DND-41 (cell line): ENCODE results near the gene KRTCAP2.
A peak's percentile ranks its signal among the peaks of the same experiment; 100 is the strongest.

Experiments
- ATAC-seq: fragments of 200-7000 bp; cut with Tn5 transposase; 3 replicates; pipeline ENCODE4 v1.9.1; 2021; ENCODE audit warnings: low read depth; ENCODE audit not compliant: insufficient read depth
- DNase-seq: peaks from one replicate; pipeline ENCODE4 v3.0.0-alpha.2; 2020
- H2AFZ ChIP-seq: 2 replicates; pipeline ENCODE4 v1.6.0; 2012; ENCODE audit warnings: low read depth, low read length
- H3K27ac ChIP-seq: 2 replicates; pipeline ENCODE4 v1.5.1; 2012; ENCODE audit warnings: low read length, inconsistent platforms
- H3K27me3 ChIP-seq: fragments of 200-600 bp; sonication (generic); 2 replicates; pipeline ENCODE4 v1.6.0; 2012; ENCODE audit warnings: low read length, mild to moderate bottlenecking, inconsistent platforms; ENCODE audit not compliant: insufficient read depth, poor library complexity
- H3K36me3 ChIP-seq: 2 replicates; pipeline ENCODE4 v1.5.1; 2012; ENCODE audit warnings: low read length, inconsistent platforms; ENCODE audit not compliant: insufficient read depth
- H3K4me1 ChIP-seq: 2 replicates; pipeline ENCODE4 v1.5.1; 2012; ENCODE audit warnings: mild to moderate bottlenecking, low read length; ENCODE audit not compliant: insufficient read depth
- H3K4me2 ChIP-seq: 2 replicates; pipeline ENCODE4 v1.6.0; 2012; ENCODE audit warnings: mild to moderate bottlenecking, moderate library complexity, low read length, inconsistent platforms; ENCODE audit not compliant: insufficient read depth
- H3K4me3 ChIP-seq, 2 experiments: fragments of 200-600 bp in 1 of 2; shearing (Covaris generic) in 1 of 2; 2 replicates each; pipeline ENCODE4 v1.5.1; 2012 to 2016; ENCODE audit warnings: inconsistent platforms in 2 of 2, low read length in 2 of 2, mild to moderate bottlenecking in 2 of 2, low read depth in 1 of 2, moderate library complexity in 1 of 2
- H3K79me2 ChIP-seq: 2 replicates; pipeline ENCODE4 v1.6.0; 2012; ENCODE audit warnings: low read length, inconsistent platforms; ENCODE audit not compliant: insufficient read depth
- H3K9ac ChIP-seq: 2 replicates; pipeline ENCODE4 v1.6.0; 2012; ENCODE audit warnings: low read depth, mild to moderate bottlenecking, inconsistent platforms, low read length, moderate library complexity
- H3K9me3 ChIP-seq: 2 replicates; pipeline ENCODE4 v1.5.1; 2012; ENCODE audit warnings: low read length, moderate library complexity, mild to moderate bottlenecking, inconsistent platforms; ENCODE audit not compliant: insufficient read depth, severe bottlenecking
- H4K20me1 ChIP-seq: 2 replicates; pipeline ENCODE4 v1.6.0; 2012; ENCODE audit warnings: low read length; ENCODE audit not compliant: insufficient read depth
- EZH2 ChIP-seq: IDR thresholded peaks from 3 replicates; pipeline ENCODE4 v1.6.1; 2012; ENCODE audit warnings: borderline replicate concordance, low read depth, mild to moderate bottlenecking, moderate library complexity, low read length, inconsistent platforms; ENCODE audit not compliant: severe bottlenecking
- TF ChIP-seq, protein P1 (sequence below): IDR thresholded peaks from 2 replicates; pipeline ENCODE4 v1.5.1; 2012; ENCODE audit warnings: borderline replicate concordance, low read length, moderate library complexity, mild to moderate bottlenecking; ENCODE audit not compliant: poor library complexity, severe bottlenecking; ENCODE audit errors: extremely low read depth

KRTCAP2 gene

DNA sequence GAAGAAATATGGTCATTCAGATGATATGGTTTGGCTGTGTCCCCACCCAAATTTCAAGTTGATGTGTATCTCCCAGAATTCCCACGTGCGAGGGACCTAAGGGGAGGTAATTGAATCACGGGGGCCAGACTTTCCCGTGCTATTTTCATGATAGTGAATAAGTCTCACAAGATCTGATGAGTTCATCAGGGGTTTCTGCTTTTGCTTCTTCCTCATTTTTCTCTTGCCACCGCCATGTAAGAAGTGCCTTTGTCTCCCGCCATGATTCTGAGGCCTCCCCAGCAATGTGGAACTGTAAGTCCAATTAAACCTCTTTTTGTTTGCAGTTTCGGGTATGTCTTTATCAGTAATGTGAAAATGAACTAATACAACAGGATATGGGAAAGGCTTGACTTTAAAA, 31.4 kb downstream of the KRTCAP2 start:
- Histone ChIP-seq H3K9ac (no peak overlapping the region), H3K4me1 (peaks cover 37% of the 10 kb centered on the region), H2AFZ (no peak overlapping the region), H4K20me1 (peaks cover 11% of the 10 kb centered on the region; the same call in 1 of the 2 replicates), H3K4me2 (no peak overlapping the region), H3K27me3 (peaks cover 4% of the 10 kb centered on the region), H3K36me3 (peaks cover 19% of the 10 kb centered on the region), H3K9me3 (no peaks in the 10 kb centered on the region), H3K27ac (no peak overlapping the region), H3K4me3 (no peak overlapping the region), H3K79me2 (peaks cover 30% of the 10 kb centered on the region)
- TF ChIP-seq, protein P1, sequence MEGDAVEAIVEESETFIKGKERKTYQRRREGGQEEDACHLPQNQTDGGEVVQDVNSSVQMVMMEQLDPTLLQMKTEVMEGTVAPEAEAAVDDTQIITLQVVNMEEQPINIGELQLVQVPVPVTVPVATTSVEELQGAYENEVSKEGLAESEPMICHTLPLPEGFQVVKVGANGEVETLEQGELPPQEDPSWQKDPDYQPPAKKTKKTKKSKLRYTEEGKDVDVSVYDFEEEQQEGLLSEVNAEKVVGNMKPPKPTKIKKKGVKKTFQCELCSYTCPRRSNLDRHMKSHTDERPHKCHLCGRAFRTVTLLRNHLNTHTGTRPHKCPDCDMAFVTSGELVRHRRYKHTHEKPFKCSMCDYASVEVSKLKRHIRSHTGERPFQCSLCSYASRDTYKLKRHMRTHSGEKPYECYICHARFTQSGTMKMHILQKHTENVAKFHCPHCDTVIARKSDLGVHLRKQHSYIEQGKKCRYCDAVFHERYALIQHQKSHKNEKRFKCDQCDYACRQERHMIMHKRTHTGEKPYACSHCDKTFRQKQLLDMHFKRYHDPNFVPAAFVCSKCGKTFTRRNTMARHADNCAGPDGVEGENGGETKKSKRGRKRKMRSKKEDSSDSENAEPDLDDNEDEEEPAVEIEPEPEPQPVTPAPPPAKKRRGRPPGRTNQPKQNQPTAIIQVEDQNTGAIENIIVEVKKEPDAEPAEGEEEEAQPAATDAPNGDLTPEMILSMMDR, result no peak
- no peak for TF ChIP-seq EZH2
- ATAC-seq, result no peak
- DNase-seq, result no peak

DNA sequence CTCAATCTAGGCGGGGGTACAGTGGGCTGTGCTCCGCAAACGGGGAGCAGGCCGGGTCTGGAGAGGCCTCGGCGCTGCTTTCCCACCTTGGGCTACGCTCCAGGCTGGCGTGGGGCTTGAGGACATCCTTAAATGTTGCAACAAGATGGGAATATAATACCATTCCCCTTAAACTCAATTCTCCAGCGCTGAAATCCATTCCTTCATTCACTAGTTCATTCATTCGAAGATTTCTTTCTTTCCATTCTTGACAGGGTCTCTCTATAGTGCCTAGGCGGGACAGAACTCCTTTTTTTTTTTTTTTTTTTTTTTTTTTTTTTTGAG, 32.5 kb downstream of the KRTCAP2 start:
- DNase-seq, result no peak
- Histone ChIP-seq H3K36me3 (peaks cover 19% of the 10 kb centered on the region), H3K4me3 (peak overlapping the region; percentile 88 to 93), H4K20me1 (peaks cover 11% of the 10 kb centered on the region; the same call in 1 of the 2 replicates), H3K27ac (peak overlapping the region; percentile 86), H3K27me3 (no peaks in the 10 kb centered on the region), H3K79me2 (peaks cover 35% of the 10 kb centered on the region), H3K4me1 (peaks cover 42% of the 10 kb centered on the region), H2AFZ (peak overlapping the region; percentile 93), H3K9ac (peak overlapping the region; percentile 89), H3K4me2 (peak overlapping the region; percentile 88), H3K9me3 (no peaks in the 10 kb centered on the region)
- TF ChIP-seq, protein P1, result no peak
- no peak for TF ChIP-seq EZH2
- no peak for ATAC-seq

DNA sequence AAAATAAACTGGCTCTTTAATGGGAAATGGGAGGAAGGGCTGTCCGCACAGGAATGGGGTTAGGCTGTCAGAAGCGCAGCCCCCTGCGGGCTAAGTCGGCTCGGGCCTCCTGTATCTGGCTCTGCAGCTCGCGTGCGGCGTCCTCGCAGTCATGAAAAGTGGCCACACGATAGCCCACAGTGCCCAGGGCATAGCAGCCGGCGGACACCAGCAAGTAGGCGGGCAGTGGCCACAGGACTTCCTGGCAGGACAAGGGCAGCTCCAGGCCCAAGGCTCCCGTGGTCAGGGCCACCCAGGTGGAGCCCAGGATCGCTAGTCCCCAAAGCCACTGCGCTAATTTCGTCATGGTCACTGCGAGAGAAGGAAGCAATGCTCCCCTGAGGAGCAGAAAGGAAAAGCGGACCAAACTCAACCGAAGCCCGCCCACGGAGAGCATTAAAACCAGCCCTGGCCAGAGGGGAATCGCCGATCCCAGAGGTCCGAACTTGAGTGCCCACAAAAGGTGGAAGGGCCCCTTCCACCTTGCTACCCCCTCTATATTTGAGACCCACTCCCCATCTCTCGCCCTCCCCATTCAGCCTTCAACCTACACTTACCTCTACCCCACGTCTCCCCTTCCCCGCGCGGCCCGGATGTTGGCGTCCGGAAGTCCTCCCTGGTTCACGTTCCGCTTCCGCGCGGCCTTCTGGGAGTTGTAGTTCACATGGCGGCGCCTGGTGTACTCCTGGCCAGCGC, 33.0 kb downstream of the KRTCAP2 start, which contains the start of gene DPM3:
TSS of gene DPM3 (minus strand) at position 637 of the 735 bp plus-strand sequence. CDS start at position 346, 291 bp downstream.
- TF ChIP-seq EZH2, result no peak
- TF ChIP-seq, protein P1, result no peak
- Histone ChIP-seq H3K4me3 (peak within 1 kb of the TSS; percentile 88 to 93), H3K9me3 (no peaks in the 10 kb centered on the region), H3K4me1 (peaks cover 46% of the 10 kb centered on the region), H3K27ac (peak within 1 kb of the TSS; percentile 86), H2AFZ (peak within 1 kb of the TSS; percentile 93), H3K9ac (peak within 1 kb of the TSS; percentile 89), H3K27me3 (no peaks in the 10 kb centered on the region), H3K4me2 (peak within 1 kb of the TSS; percentile 88), H4K20me1 (peaks cover 11% of the 10 kb centered on the region; the same call in 1 of the 2 replicates), H3K79me2 (peaks cover 37% of the 10 kb centered on the region), H3K36me3 (peaks cover 19% of the 10 kb centered on the region)
- peak; percentile 89 for DNase-seq
- peak; percentile 81 for ATAC-seq
